OCI-LY7 (cell line): Measurements from ENCODE around the gene RAB3IP. TPM values are rescaled to one million over a fixed set of nuclear protein-coding genes. Genes with fewer than 3 reads are reported as not detected.

Source experiments
- BruUV-seq: library from RNA; stranded (reverse); fragments of 400-500 nt; replicated peaks from 2 replicates; lab custom pipeline; 2021; lab: Mats Ljungman, UMichigan
- CTCF ChIA-PET: fragments of 300-600 bp; sonication (Branson Sonifier 250); formaldehyde crosslinking; loops from one replicate; lab custom pipeline; 2022; ENCODE audit warnings: antibody characterized with exemption; ENCODE audit not compliant: unreplicated experiment; lab: Charles Lee
- POLR2A ChIA-PET: fragments of 300-600 bp; sonication (Branson Sonifier 250); formaldehyde crosslinking; loops from one replicate; lab custom pipeline; 2022; ENCODE audit warnings: antibody characterized with exemption; lab: Charles Lee
- DNase-seq: peaks from one replicate; pipeline ENCODE4 v3.0.0-alpha.2; 2015; ENCODE audit warnings: low spot score
- H2AFZ ChIP-seq: fragments of 200-600 bp; sonication (generic), shearing (Covaris generic); 2 replicates; pipeline ENCODE4 v1.6.1; 2014; ENCODE audit warnings: mild to moderate bottlenecking, antibody characterized with exemption, low read length, moderate library complexity
- H3K27ac ChIP-seq: fragments of 200-600 bp; sonication (generic); 2 replicates; pipeline ENCODE4 v1.5.1; 2014; ENCODE audit warnings: mixed run types, low read depth, mild to moderate bottlenecking, moderate library complexity, low read length, inconsistent platforms; ENCODE audit not compliant: poor library complexity, severe bottlenecking
- H3K36me3 ChIP-seq: fragments of 200-600 bp; sonication (generic); 2 replicates; pipeline ENCODE4 v1.6.1; 2014; ENCODE audit warnings: mild to moderate bottlenecking, antibody characterized with exemption, low read length, moderate library complexity, mixed read lengths; ENCODE audit not compliant: insufficient read depth
- H3K4me1 ChIP-seq: fragments of 200-600 bp; sonication (generic); 2 replicates; pipeline ENCODE4 v1.5.1; 2014; ENCODE audit warnings: mild to moderate bottlenecking, low read length; ENCODE audit not compliant: insufficient read depth, poor library complexity, severe bottlenecking
- H3K4me2 ChIP-seq: fragments of 200-600 bp; sonication (generic); 2 replicates; pipeline ENCODE4 v1.6.1; 2014; ENCODE audit warnings: mild to moderate bottlenecking, low read length
- H3K4me3 ChIP-seq: fragments of 200-600 bp; sonication (generic); 2 replicates; pipeline ENCODE4 v1.5.1; 2014; ENCODE audit warnings: mild to moderate bottlenecking, low read depth, low read length; ENCODE audit not compliant: poor library complexity, severe bottlenecking
- H3K79me2 ChIP-seq: fragments of 200-600 bp; sonication (generic); 2 replicates; pipeline ENCODE4 v1.6.1; 2016; ENCODE audit warnings: low read depth, mild to moderate bottlenecking, low read length, moderate library complexity, mixed read lengths; ENCODE audit not compliant: insufficient read depth
- H3K9me2 ChIP-seq: fragments of 200-600 bp; sonication (generic); 2 replicates; pipeline ENCODE4 v1.6.1; 2016; ENCODE audit warnings: mild to moderate bottlenecking, low read length, mixed read lengths; ENCODE audit not compliant: insufficient read depth
- H3K9me3 ChIP-seq: fragments of 200-600 bp; sonication (generic); 2 replicates; pipeline ENCODE4 v1.6.1; 2014; ENCODE audit warnings: mild to moderate bottlenecking, mixed run types, low read length, mixed read lengths
- H4K20me1 ChIP-seq: fragments of 200-600 bp; sonication (generic); 2 replicates; pipeline ENCODE4 v1.6.1; 2014; ENCODE audit warnings: mild to moderate bottlenecking, antibody characterized with exemption, low read length, moderate library complexity, mixed read lengths; ENCODE audit not compliant: insufficient read depth
- EZH2phosphoT487 ChIP-seq: fragments of 200-600 bp; sonication (generic); IDR thresholded peaks from 2 replicates; pipeline ENCODE4 v1.6.1; 2018; ENCODE audit warnings: low read depth, borderline replicate concordance, mild to moderate bottlenecking, mixed run types, antibody characterized with exemption, low read length, moderate library complexity, mixed read lengths
- intact Hi-C: fragments of 100-400 bp; cut with micrococcal nuclease; formaldehyde crosslinking; loops from one replicate; pipeline ENCODE4 v1.10.0; 2022; ENCODE audit not compliant: unreplicated experiment
- total RNA-seq, 2 experiments: library from RNA; depleted of rRNA in 1 of 2; stranded (reverse); fragments of >200 nt in 1 of 2; shearing (Covaris generic) in 1 of 2; gene quantifications; 2 replicates each; pipeline ENCODE4 v1.2.3, GENCODE V29; 2014 to 2022
- TF ChIP-seq, protein P1 (sequence below): fragments of 200-600 bp; sonication (generic); conservative IDR thresholded peaks from 2 replicates; pipeline ENCODE4 v1.5.1; 2014; ENCODE audit warnings: mild to moderate bottlenecking, antibody characterized with exemption, low read length, moderate library complexity, mixed read lengths

RAB3IP gene
- total RNA-seq, 2 experiments from 2014 or later: 49.0 to 60.6 TPM

DNA sequence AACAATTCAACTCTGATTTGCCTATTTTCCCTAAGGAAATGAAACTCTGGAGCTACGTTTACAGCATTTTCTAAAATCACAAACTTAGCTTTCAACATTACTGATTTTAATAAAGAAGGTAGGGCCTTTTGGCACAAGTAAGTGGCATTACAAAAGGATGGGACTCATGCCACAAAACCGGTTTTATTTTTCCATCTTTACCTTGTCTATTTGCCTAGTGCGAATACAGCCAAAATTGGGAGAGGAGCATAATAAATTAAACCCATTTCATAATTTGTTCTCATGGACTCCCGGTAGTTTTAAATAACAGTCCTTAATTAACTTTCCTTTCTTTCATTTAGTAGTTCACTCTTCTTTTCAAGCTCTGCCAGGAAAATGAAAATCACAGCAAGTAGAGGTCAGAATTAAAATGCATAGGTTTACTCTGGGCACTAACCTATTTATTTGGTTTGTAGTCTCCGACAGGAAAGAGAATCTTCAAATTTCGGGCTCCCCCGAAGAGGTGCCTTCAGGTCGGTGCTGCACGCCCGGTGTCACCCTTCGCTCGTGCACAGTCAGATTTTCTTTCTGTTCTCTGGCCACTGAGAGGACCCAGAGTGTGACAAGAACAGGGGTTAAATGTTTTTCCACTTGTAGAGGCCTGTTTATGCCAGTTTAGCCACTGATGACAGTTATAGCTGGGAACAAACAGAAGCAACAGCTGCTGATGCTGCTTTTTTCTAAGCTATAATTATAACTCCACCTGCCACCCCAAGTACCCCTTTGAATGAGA, 39.7 kb upstream of the RAB3IP start, which contains the start of gene BEST3:
Gene BEST3 (minus strand): TSS at position 535 of the 772 bp plus-strand sequence. CDS start 1,505 bp downstream, outside the sequence.
- H3K4me2 ChIP-seq: peak within 1 kb of the TSS; percentile 77
- peaks cover 52% of the 10 kb centered on the region for H3K79me2 ChIP-seq
- H3K27ac ChIP-seq: peak within 1 kb of the TSS; percentile 98
- peak within 1 kb of the TSS; percentile 77; the same call in 1 of the 2 replicates for H2AFZ ChIP-seq
- CTCF ChIA-PET: no interaction called here
- TF ChIP-seq, protein P1, sequence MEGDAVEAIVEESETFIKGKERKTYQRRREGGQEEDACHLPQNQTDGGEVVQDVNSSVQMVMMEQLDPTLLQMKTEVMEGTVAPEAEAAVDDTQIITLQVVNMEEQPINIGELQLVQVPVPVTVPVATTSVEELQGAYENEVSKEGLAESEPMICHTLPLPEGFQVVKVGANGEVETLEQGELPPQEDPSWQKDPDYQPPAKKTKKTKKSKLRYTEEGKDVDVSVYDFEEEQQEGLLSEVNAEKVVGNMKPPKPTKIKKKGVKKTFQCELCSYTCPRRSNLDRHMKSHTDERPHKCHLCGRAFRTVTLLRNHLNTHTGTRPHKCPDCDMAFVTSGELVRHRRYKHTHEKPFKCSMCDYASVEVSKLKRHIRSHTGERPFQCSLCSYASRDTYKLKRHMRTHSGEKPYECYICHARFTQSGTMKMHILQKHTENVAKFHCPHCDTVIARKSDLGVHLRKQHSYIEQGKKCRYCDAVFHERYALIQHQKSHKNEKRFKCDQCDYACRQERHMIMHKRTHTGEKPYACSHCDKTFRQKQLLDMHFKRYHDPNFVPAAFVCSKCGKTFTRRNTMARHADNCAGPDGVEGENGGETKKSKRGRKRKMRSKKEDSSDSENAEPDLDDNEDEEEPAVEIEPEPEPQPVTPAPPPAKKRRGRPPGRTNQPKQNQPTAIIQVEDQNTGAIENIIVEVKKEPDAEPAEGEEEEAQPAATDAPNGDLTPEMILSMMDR: no peak
- no peak for TF ChIP-seq EZH2phosphoT487
- BruUV-seq: TSS peak; percentile 76
- H4K20me1 ChIP-seq: no peaks in the 10 kb centered on the region
- peak; percentile 92 for DNase-seq
- POLR2A ChIA-PET: interaction anchor here (0.6 to 1.6 kb wide), 13 partner anchors 8 to 634 kb away, joined by 3 to 11 read pairs (median 3); partner anchors contain the start of gene CCT2
- peaks cover 28% of the 10 kb centered on the region for H3K36me3 ChIP-seq
- no peaks in the 10 kb centered on the region for H3K9me2 ChIP-seq
- peaks cover 52% of the 10 kb centered on the region for H3K4me1 ChIP-seq
- no peaks in the 10 kb centered on the region for H3K9me3 ChIP-seq
- intact Hi-C loops: loop anchor here (1.0 kb wide), 1 partner anchor 40 kb away; no protein-coding TSS in a partner anchor
- peak within 1 kb of the TSS; percentile 95 for H3K4me3 ChIP-seq

DNA sequence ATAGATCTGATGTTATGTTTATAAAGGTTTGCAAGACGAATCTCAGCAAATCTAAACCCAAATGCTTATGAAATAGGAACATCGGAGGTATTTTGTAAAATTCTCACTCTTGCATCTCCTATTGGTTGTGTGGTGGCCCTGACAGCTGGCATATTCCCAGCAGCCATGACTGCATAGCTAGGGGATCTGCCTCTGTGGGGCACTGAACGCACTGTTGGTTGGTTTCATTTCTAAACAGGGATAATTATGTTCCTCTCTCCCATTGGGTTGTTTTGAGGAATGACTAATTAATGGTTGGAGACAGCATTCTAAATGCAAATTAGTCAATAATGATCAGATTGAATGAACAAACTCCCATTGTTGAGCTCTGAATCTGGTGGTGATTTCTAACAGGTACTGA, 36.8 kb upstream of the RAB3IP start:
- H2AFZ ChIP-seq: peak overlapping the region; percentile 70
- peaks cover 41% of the 10 kb centered on the region for H3K4me1 ChIP-seq
- H3K4me2 ChIP-seq: peak overlapping the region; percentile 31
- no peaks in the 10 kb centered on the region for H4K20me1 ChIP-seq
- peaks cover 14% of the 10 kb centered on the region for H3K36me3 ChIP-seq
- H3K27ac ChIP-seq: peak overlapping the region; percentile 29
- no peak overlapping the region for H3K4me3 ChIP-seq
- ChIA-PET POLR2A (interaction anchor here (0.7 to 1.2 kb wide), 2 partner anchors 32 to 102 kb away, joined by 3 to 5 read pairs; no protein-coding TSS in a partner anchor), CTCF (no interaction called here)
- intact Hi-C loops: no loop called here
- no peaks in the 10 kb centered on the region for H3K9me3 ChIP-seq
- DNase-seq: no peak
- peaks cover 23% of the 10 kb centered on the region for H3K79me2 ChIP-seq
- BruUV-seq: no TSS peak
- H3K9me2 ChIP-seq: no peaks in the 10 kb centered on the region
- TF ChIP-seq, protein P1: no peak
- no peak for TF ChIP-seq EZH2phosphoT487
